ENCODE data around the gene HEATR5A. TPM values are rescaled to one million over a fixed set of nuclear protein-coding genes. Genes with fewer than 3 reads are reported as not detected.

HEATR5A gene
- total and polyA plus RNA-seq, 2 of the 13 experiments (the other 11 are each of a cell fraction or from before 2014, with no cell fraction given) = 36.4 to 105 TPM

- no peak for TF ChIP-seq HOMEZ (CRISPR knock-in tag; IDR thresholded peaks at IDR 0.05; ENCODE audit: low read depth)
- no peak for TF ChIP-seq ZNF501 (CRISPR knock-in tag; IDR thresholded peaks at IDR 0.05)
- no peak for TF ChIP-seq HNRNPH1 (optimal IDR thresholded peaks at IDR 0.05; ENCODE audit: low read depth, low read length)
- no peak for TF ChIP-seq HES4 (CRISPR knock-in tag; IDR thresholded peaks at IDR 0.05; ENCODE audit: borderline replicate concordance)
- TF ChIP-seq ZBTB21 (CRISPR knock-in tag; IDR thresholded peaks at IDR 0.05) = no peak
- no peak for TF ChIP-seq TAF15 (IDR thresholded peaks at IDR 0.05; ENCODE audit: low read depth, low read length, poor library complexity, severe bottlenecking)
- 0 out of 2 replicates have a peak, but pooled peaks have one; percentile 38 for TF ChIP-seq ZBTB7B (CRISPR knock-in tag; IDR thresholded peaks at IDR 0.05)
- TF ChIP-seq EZH2 (conservative IDR thresholded peaks at IDR 0.05; ENCODE audit: low read depth, low read length) = no peak
- no peak for TF ChIP-seq TEAD3 (CRISPR knock-in tag; optimal IDR thresholded peaks at IDR 0.05; ENCODE audit: borderline replicate concordance)
- no peak for TF ChIP-seq ZNF672 (CRISPR knock-in tag; IDR thresholded peaks at IDR 0.05)
- TF ChIP-seq ZNF253 (CRISPR knock-in tag; IDR thresholded peaks at IDR 0.05; ENCODE audit: borderline replicate concordance) = no peak
- no peak for TF ChIP-seq GABPB1 (CRISPR knock-in tag; IDR thresholded peaks at IDR 0.05)
- no peak for TF ChIP-seq PBX2 (CRISPR knock-in tag; IDR thresholded peaks at IDR 0.05)
- no peak for TF ChIP-seq ZNF260 (CRISPR knock-in tag; IDR thresholded peaks at IDR 0.05; ENCODE audit: borderline replicate concordance, low read depth)
- no peak for TF ChIP-seq THRA (CRISPR knock-in tag; IDR thresholded peaks at IDR 0.05; ENCODE audit: borderline replicate concordance)
- TF ChIP-seq MTA1 (CRISPR knock-in tag; IDR thresholded peaks at IDR 0.05; ENCODE audit: borderline replicate concordance) = no peak
- TF ChIP-seq ZNF235 (CRISPR knock-in tag; IDR thresholded peaks at IDR 0.05; ENCODE audit: borderline replicate concordance) = no peak
- TF ChIP-seq HOXA9 (CRISPR knock-in tag; IDR thresholded peaks at IDR 0.05; ENCODE audit: borderline replicate concordance) = no peak
- 0 out of 2 replicates have a peak, but pooled peaks have one; percentile 7 for TF ChIP-seq ZBTB33 (CRISPR knock-in tag; IDR thresholded peaks at IDR 0.05)
- no peak for TF ChIP-seq ATF4 (CRISPR knock-in tag; IDR thresholded peaks at IDR 0.05)
- TF ChIP-seq ZNF138 (CRISPR knock-in tag; IDR thresholded peaks at IDR 0.05; ENCODE audit: low read depth) = no peak
Measured at GRCh38 chr14:31256534-31257243, 163.7 kb downstream of the HEATR5A start (continued).
